Prostate gland (tissue), 2 donors: ENCODE data around the gene BEX4. TPM values are rescaled to one million over a fixed set of nuclear protein-coding genes. Genes with fewer than 3 reads are reported as not detected.

Experiments used
- DNase-seq: peaks from one replicate; pipeline ENCODE4 v3.0.0-alpha.2; 2019; ENCODE audit warnings: low spot score
- H3K27ac ChIP-seq, 2 donors: fragments of 200-600 bp; sonication (generic); 2 replicates each; pipeline ENCODE4 v1.5.1; 2017 to 2019
- H3K27me3 ChIP-seq: fragments of 200-600 bp; sonication (generic); replicated peaks from 2 replicates; pipeline ENCODE4 v1.5.1; 2019; ENCODE audit not compliant: insufficient read depth
- H3K36me3 ChIP-seq, 2 donors: fragments of 200-600 bp; sonication (generic); 1 replicate in 1 of 2; 2 replicates in 1 of 2; pipeline versions ENCODE4 v1.5.1 to v1.8.1; 2017 to 2019
- H3K4me1 ChIP-seq: fragments of 200-600 bp; sonication (generic); replicated peaks from 2 replicates; pipeline ENCODE4 v1.5.1; 2019
- H3K4me3 ChIP-seq, 2 donors: fragments of 200-600 bp; sonication (generic); 2 replicates each; pipeline ENCODE4 v1.5.1; 2017 to 2019
- H3K9me3 ChIP-seq: fragments of 200-600 bp; sonication (generic); 2 replicates; pipeline ENCODE4 v1.5.1; 2017
- POLR2A ChIP-seq: fragments of 450-650 bp; IDR thresholded peaks from one replicate; pipeline ENCODE4 v1.6.1; 2016; ENCODE audit warnings: antibody characterized with exemption, mild to moderate bottlenecking
- POLR2AphosphoS5 ChIP-seq: sonication (generic); formaldehyde crosslinking; IDR thresholded peaks from one replicate; pipeline ENCODE4 v1.6.1; 2017; ENCODE audit warnings: antibody characterized with exemption
- WGBS: methylation state at CpG from one replicate; pipeline ENCODE4 v1.1.5; 2018; 5-methylcytosine and 5-hydroxymethylcytosine counted together
- intact Hi-C: fragments of 100-400 bp; cut with DNase I; formaldehyde crosslinking; loops from one replicate; pipeline ENCODE4 v1.14.2; 2022
- total RNA-seq, 2 donors: library from RNA; depleted of rRNA; stranded (reverse); fragments of >200 nt; gene quantifications; one replicate each; pipeline ENCODE4 v1.1.0, GENCODE V29; 2016
- TF ChIP-seq, protein P1 (sequence below), 4 experiments: fragments of 200-600 bp in 2 of 4; fragments of 450-650 bp in 2 of 4; sonication (generic) in 2 of 4; IDR thresholded peaks; 1 replicate in 3 of 4; 2 replicates in 1 of 4; pipeline ENCODE4 v1.5.1; 2016 to 2019; ENCODE audit warnings: antibody characterized with exemption in 4 of 4, mild to moderate bottlenecking in 2 of 4, moderate library complexity in 2 of 4

The BEX4 gene
- total RNA-seq, 2 donors from 2014 or later: 60.6 to 116 TPM

DNA sequence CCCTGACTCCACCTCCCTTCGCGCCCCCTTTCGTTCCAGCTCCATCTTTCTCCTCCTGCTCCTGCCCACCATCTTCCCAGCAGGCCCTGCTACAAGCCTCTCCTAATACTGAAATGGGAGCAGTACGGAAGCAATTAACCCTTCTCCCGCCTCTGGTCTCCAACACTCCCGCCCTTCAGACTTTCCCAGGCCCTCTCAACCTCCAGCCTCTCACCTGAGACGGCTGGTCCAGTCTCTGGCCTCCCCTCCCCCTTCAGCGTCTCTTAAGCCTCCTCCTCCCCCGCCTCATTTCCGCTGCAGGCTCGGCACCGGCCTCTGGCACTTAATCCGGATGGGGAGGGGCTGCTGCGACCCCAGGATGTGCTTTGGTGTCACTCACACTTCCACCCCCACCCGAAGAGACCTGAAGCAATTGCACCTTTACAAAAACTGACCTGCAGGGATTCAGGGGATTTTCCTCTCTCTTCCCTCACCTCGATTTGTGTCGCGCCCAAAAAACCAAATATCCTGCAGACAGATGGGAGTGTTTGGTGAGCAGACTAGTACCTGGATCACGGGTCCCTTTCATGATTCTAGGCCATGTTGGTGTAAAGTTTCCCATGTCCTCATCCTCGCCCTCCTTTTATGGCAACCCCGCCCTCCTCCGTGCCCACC lies 39.4 kb downstream of the BEX4 start:
- H3K27me3 ChIP-seq: no peaks in the 10 kb centered on the region
- peak; percentile 45 for DNase-seq
- intact Hi-C loops: loop anchor here (5.0 kb wide), 1 partner anchor 37 kb away; the partner anchor contains the start of gene BEX4
- no peaks in the 10 kb centered on the region for H3K9me3 ChIP-seq
- H3K4me3 ChIP-seq: peak overlapping the region; percentile 45 to 47
- H3K27ac ChIP-seq: peak overlapping the region; percentile 83 to 88
- 0% methylated on average over 22 of the region's 22 CpGs for WGBS
- TF ChIP-seq POLR2AphosphoS5 (no peak), POLR2A (peak; percentile 18)
- no peaks in the 10 kb centered on the region for H3K4me1 ChIP-seq
- H3K36me3 ChIP-seq: no peaks in the 10 kb centered on the region

DNA sequence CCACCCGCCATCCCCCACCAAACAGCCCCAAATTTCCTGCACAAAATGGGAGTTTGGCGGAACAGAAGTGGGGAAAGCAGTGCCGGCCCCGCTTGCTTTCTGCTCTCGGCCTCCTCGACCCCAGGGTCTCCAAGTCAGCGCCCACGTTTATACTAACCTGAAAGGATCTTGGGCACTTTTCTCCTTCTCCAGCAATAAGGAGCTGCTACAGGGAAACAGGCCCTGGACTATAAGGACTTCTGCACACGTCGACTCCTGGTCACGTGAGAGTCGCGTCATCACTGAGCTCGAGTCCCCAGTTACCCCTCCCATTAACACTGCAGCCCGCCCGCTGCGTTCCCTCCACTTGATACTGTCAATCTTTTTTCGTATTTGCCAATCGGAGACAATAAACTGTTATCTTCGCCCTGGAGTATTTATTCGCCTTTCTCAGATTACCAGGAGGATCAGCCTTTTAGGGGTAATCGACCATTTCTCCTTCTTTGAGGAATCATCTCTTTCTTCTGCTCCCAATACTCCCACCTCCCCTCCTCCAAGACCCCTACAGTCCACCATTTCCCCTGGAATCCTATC lies 40.1 kb downstream of the BEX4 start, which contains the start of gene TCEAL8:
Gene TCEAL8, minus strand, starts transcription at position 235 of the 573 bp plus-strand sequence. CDS start 1,176 bp downstream, outside the sequence.
- Histone ChIP-seq H3K27ac (peak within 1 kb of the TSS; percentile 83 to 88), H3K4me3 (peak within 1 kb of the TSS; percentile 45 to 47), H3K27me3 (no peaks in the 10 kb centered on the region), H3K36me3 (no peaks in the 10 kb centered on the region), H3K9me3 (no peaks in the 10 kb centered on the region), H3K4me1 (no peaks in the 10 kb centered on the region)
- WGBS: under 1% methylated on average over 14 of the region's 22 CpGs
- peak; percentile 83 for TF ChIP-seq POLR2AphosphoS5
- TF ChIP-seq, protein P1, sequence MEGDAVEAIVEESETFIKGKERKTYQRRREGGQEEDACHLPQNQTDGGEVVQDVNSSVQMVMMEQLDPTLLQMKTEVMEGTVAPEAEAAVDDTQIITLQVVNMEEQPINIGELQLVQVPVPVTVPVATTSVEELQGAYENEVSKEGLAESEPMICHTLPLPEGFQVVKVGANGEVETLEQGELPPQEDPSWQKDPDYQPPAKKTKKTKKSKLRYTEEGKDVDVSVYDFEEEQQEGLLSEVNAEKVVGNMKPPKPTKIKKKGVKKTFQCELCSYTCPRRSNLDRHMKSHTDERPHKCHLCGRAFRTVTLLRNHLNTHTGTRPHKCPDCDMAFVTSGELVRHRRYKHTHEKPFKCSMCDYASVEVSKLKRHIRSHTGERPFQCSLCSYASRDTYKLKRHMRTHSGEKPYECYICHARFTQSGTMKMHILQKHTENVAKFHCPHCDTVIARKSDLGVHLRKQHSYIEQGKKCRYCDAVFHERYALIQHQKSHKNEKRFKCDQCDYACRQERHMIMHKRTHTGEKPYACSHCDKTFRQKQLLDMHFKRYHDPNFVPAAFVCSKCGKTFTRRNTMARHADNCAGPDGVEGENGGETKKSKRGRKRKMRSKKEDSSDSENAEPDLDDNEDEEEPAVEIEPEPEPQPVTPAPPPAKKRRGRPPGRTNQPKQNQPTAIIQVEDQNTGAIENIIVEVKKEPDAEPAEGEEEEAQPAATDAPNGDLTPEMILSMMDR (IDR thresholded peaks at IDR 0.05): no peak
- peak; percentile 62 for TF ChIP-seq POLR2A
- DNase-seq: peak; percentile 81
- intact Hi-C loops: loop anchor here (5.0 kb wide), 1 partner anchor 38 kb away; the partner anchor contains the start of gene BEX4

DNA sequence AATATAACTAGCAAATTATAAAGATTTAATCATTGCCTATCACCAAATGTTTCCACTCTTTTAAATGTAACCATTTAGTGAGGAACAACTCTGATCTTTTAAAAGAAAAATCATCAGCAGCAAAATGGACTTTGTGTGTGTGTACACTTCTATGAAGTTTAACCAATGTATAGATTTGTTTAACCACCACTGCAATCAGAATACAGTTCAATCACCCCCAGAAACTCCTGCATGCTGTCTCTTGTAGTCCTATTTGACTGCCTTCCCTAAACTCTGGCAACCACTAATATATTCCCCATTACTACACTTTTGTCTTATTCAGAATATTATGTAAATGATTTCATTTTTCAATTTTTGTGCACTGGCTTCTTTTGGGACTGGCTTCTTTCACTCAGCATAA lies 41.7 kb downstream of the BEX4 start:
- Histone ChIP-seq H3K4me3 (no peak overlapping the region), H3K4me1 (no peaks in the 10 kb centered on the region), H3K9me3 (no peaks in the 10 kb centered on the region), H3K27me3 (no peaks in the 10 kb centered on the region), H3K36me3 (no peaks in the 10 kb centered on the region), H3K27ac (no peak overlapping the region)
- TF ChIP-seq POLR2AphosphoS5 (no peak), POLR2A (no peak)
- TF ChIP-seq, protein P1 (IDR thresholded peaks at IDR 0.05): no peak
- intact Hi-C loops: no loop called here
- no peak for DNase-seq

DNA sequence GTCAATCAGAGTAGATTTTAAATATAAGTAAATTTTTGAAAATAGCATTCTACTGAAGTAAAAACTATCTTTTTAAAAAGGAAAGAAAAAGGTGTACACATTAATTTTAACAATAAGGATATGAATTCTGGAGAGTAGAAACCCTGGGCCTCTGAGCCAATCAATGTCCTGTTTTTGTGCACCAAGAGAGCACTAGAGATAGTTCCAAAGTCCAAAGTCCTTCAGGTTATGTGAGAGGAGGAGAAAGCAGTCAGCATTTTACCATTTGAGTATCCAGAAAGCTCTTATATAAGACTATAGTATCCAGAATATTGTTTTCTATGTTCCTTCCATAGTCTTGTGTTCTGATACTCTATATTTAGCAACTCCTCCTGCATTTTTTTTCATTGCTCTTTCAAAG lies 43.4 kb downstream of the BEX4 start:
- intact Hi-C loops: no loop called here
- no peaks in the 10 kb centered on the region for H3K9me3 ChIP-seq
- no peak for DNase-seq
- no peak overlapping the region for H3K27ac ChIP-seq
- H3K4me1 ChIP-seq: no peaks in the 10 kb centered on the region
- TF ChIP-seq POLR2A: no peak
- no peak for TF ChIP-seq POLR2AphosphoS5
- no peaks in the 10 kb centered on the region for H3K27me3 ChIP-seq
- H3K4me3 ChIP-seq: no peak overlapping the region
- H3K36me3 ChIP-seq: no peaks in the 10 kb centered on the region

Other genes starting within 250 kb of the BEX4 start
- gene BEX1, start 150.9 kb upstream of the BEX4 start, total RNA-seq: 100 to 1,000 TPM in 1 of 2 donors, 10 to 100 TPM in 1; 19.8 to 295 TPM
- 100 to 1,000 TPM in 1 of 2 donors, not detected in 1; 257 TPM for gene NXF3, start 122.0 kb upstream of the BEX4 start, total RNA-seq
- gene TCEAL8, start 40.0 kb downstream of the BEX4 start, total RNA-seq: 10 to 100 TPM; 59.4 to 90.0 TPM
- gene TCEAL5, start 61.6 kb downstream of the BEX4 start, total RNA-seq: 10 to 100 TPM in 1 of 2 donors, not detected in 1; 48.4 TPM
- 10 to 100 TPM; 41.2 to 79.0 TPM for gene BEX2, start 95.9 kb downstream of the BEX4 start, total RNA-seq
- 1 to 10 TPM; 1.4 to 6.2 TPM for gene TCEAL7, start 115.1 kb downstream of the BEX4 start, total RNA-seq
- gene TCEAL9, start 141.4 kb downstream of the BEX4 start, total RNA-seq: 10 to 100 TPM; 49.8 to 88.2 TPM
- 100 to 1,000 TPM; 249 to 418 TPM for gene BEX3, start 161.4 kb downstream of the BEX4 start, total RNA-seq